ENCODE data around the gene ADGRD1. TPM values are rescaled to one million over a fixed set of nuclear protein-coding genes. Genes with fewer than 3 reads are reported as not detected.

ADGRD1 gene
- total RNA-seq, 4 donors from 2014 or later: 8.3 to 18.1 (median 12.5) TPM

GRCh38 chr12:130981911-130982310 is 28.2 kb downstream of the ADGRD1 start:
- peaks cover 0 to 18% (median 5%) of the 10 kb centered on the region in 4 donors for H3K4me1 ChIP-seq
- DNase-seq: no peak
- WGBS, 2 donors (ENCODE audit: low coverage in 1 of 2): 80% methylated on average over 12 of the region's 12 CpGs; no CpG with 5 or more reads in 1 of the 2 donors

DNA sequence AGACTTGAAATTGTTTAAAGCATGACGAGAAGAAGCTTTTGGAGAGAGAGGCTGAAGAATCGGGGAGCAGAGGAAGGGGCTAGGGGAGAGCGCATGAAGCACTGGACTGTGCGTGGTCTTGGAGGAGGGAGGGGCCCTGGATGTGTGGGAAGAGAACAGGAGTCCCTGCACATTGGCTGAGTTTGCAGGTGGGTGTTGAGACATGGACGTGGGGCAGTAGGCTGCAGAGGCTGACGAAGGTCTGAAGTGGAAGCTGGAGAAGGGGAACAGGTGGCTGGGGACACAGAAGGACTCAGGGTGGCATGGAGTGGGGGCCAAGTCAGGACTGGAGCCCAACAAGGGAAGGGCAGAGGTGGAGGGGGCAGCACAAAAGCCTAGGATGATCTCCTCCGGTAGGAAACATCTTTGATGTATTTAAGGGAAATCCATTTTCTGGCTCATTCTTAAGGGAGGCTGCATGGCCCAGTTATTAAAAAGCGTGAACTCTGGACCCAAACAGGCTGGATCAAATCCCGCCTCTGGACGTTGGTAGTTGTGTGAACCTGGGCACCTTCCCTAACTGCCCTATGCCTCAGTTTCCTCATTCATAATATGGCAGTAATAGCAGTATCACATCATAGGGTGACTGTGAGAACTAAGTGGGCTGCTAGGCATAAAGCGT is 29.0 kb downstream of the ADGRD1 start:
- TF ChIP-seq POLR2A (IDR thresholded peaks at IDR 0.05): no peak
- TF ChIP-seq POLR2AphosphoS5 (IDR thresholded peaks at IDR 0.05): no peak
- TF ChIP-seq CTCF (IDR thresholded peaks at IDR 0.05): no peak
- TF ChIP-seq EP300 (IDR thresholded peaks at IDR 0.05; ENCODE audit: low read depth): no peak
- Histone ChIP-seq H3K27me3 (no peaks in the 10 kb centered on the region), H3K4me1 (peaks cover 0 to 18% (median 5%) of the 10 kb centered on the region in 4 donors), H3K4me3 (no peak overlapping the region), H3K36me3 (no peaks in the 10 kb centered on the region), H3K27ac (no peak overlapping the region), H3K9me3 (no peaks in the 10 kb centered on the region)
- in situ Hi-C loops (cut with MboI; ENCODE audit: low pct_ligation_motif_present in 1 of 4, low pct_unique_long_range_greater_than_20kb in 1 of 4, low sequenced_read_pairs in 3 of 4) (no loop called here), intact Hi-C loops (cut with DNase I; ENCODE audit: low total_unique reads) (no loop called here)
- DNase-seq: no peak
- 67 to 70% methylated on average over 8 to 11 of the region's 11 CpGs for WGBS, 2 donors (ENCODE audit: low coverage in 1 of 2)

More at GRCh38 chr12:130981911-130982310, 28.2 kb downstream of the ADGRD1 start:
- Histone ChIP-seq H3K4me3 (no peak overlapping the region), H3K36me3 (no peaks in the 10 kb centered on the region), H3K27ac (no peak overlapping the region), H3K27me3 (no peaks in the 10 kb centered on the region), H3K9me3 (no peaks in the 10 kb centered on the region)
- in situ Hi-C loops (cut with MboI; ENCODE audit: low pct_ligation_motif_present in 1 of 4, low pct_unique_long_range_greater_than_20kb in 1 of 4, low sequenced_read_pairs in 3 of 4) (no loop called here), intact Hi-C loops (cut with DNase I; ENCODE audit: low total_unique reads) (no loop called here)
- no peak for TF ChIP-seq POLR2A (IDR thresholded peaks at IDR 0.05)
- TF ChIP-seq CTCF (IDR thresholded peaks at IDR 0.05): no peak
- no peak for TF ChIP-seq POLR2AphosphoS5 (IDR thresholded peaks at IDR 0.05)
- no peak for TF ChIP-seq EP300 (IDR thresholded peaks at IDR 0.05; ENCODE audit: low read depth)

DNA sequence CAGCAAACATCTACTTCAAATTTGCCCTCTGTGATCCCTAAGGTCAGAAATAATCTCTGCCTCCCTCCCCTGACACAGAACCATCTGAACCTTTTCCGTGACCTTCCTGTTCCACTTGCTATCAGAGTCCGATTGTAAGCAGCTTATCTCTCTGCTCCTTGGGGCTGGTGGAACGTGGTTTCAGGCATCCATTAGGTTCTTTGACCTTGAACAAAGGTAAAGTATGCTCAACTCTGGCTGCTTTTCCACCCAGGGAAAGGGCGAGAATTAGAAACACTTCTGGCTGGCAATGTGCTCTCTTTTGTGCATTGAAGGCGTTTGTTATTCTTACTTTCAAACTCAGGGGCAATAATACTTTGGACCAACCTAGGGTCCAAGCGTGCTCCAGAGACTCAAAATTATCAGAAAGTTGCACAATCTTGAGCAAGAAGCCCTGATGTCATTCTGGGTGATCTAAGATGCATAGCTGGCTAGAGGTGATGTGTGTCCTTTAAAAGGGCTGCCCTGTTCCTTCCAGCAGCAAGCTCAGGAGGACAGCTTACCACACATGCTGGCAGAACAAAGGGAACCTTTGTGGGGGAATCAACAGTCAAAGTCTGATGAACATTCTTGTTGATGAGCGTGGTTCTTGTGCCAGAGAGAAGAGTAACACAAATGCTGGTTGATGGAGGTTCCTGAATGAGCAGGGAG is 29.8 kb downstream of the ADGRD1 start:
- intact Hi-C loops (cut with DNase I; ENCODE audit: low total_unique reads) (no loop called here), in situ Hi-C loops (cut with MboI; ENCODE audit: low pct_ligation_motif_present in 1 of 4, low pct_unique_long_range_greater_than_20kb in 1 of 4, low sequenced_read_pairs in 3 of 4) (no loop called here)
- Histone ChIP-seq H3K36me3 (no peaks in the 10 kb centered on the region), H3K4me3 (no peak overlapping the region), H3K27me3 (no peaks in the 10 kb centered on the region), H3K9me3 (no peaks in the 10 kb centered on the region), H3K27ac (no peak overlapping the region), H3K4me1 (peaks cover 0 to 18% (median 5%) of the 10 kb centered on the region in 4 donors)
- TF ChIP-seq POLR2A (IDR thresholded peaks at IDR 0.05) (no peak), POLR2AphosphoS5 (IDR thresholded peaks at IDR 0.05) (no peak), EP300 (IDR thresholded peaks at IDR 0.05; ENCODE audit: low read depth) (no peak), CTCF (IDR thresholded peaks at IDR 0.05) (no peak)
- WGBS, 2 donors (ENCODE audit: low coverage in 1 of 2): 62 to 65% methylated on average over 4 to 7 of the region's 7 CpGs
- no peak for DNase-seq

GRCh38 chr12:130984183-130985058 is 30.7 kb downstream of the ADGRD1 start:
- no peaks in the 10 kb centered on the region for H3K36me3 ChIP-seq
- H3K27ac ChIP-seq: no peak overlapping the region
- intact Hi-C loops (cut with DNase I; ENCODE audit: low total_unique reads) (no loop called here), in situ Hi-C loops (cut with MboI; ENCODE audit: low pct_ligation_motif_present in 1 of 4, low pct_unique_long_range_greater_than_20kb in 1 of 4, low sequenced_read_pairs in 3 of 4) (no loop called here)
- H3K9me3 ChIP-seq: no peaks in the 10 kb centered on the region
- H3K4me1 ChIP-seq: peaks cover 0 to 18% (median 5%) of the 10 kb centered on the region in 4 donors
- 79 to 86% methylated on average over 6 to 12 of the region's 12 CpGs for WGBS, 2 donors (ENCODE audit: low coverage in 1 of 2)
- DNase-seq: no peak
- H3K4me3 ChIP-seq: no peak overlapping the region
- H3K27me3 ChIP-seq: no peaks in the 10 kb centered on the region
- TF ChIP-seq CTCF (IDR thresholded peaks at IDR 0.05) (no peak), POLR2A (IDR thresholded peaks at IDR 0.05) (no peak), POLR2AphosphoS5 (IDR thresholded peaks at IDR 0.05) (no peak), EP300 (IDR thresholded peaks at IDR 0.05; ENCODE audit: low read depth) (no peak)
